Stimulated activated CD8-positive, alpha-beta memory T cell treated with anti-CD3 and anti-CD28 coated beads, Interleukin-2, amount 100 ng/mL, for 1 hour (primary cell): ENCODE measurements around the gene SHC2.
"Not testable (repeated sequence)": the region's sequence is repeated elsewhere in the genome, so short reads cannot be mapped to it uniquely, and the experiment has no call there.

Experiments
- DNase-seq, 2 donors: peaks; one replicate each; pipeline ENCODE4 v3.0.0-alpha.2; 2020; ENCODE audit warnings: low read depth in 2 of 2

SHC2 gene

GRCh38 chr19:444677-445210, 16.1 kb downstream of the SHC2 start:
- DNase-seq, result no peak

- no peak for DNase-seq
Measured at GRCh38 chr19:443005-443404, 17.8 kb downstream of the SHC2 start.

- no peak for DNase-seq
Measured at GRCh38 chr19:442085-442484, 18.7 kb downstream of the SHC2 start.

- DNase-seq, result no peak
Measured at GRCh38 chr19:441213-441836, 19.5 kb downstream of the SHC2 start.

GRCh38 chr19:440391-441212, 20.2 kb downstream of the SHC2 start:
- DNase-seq, result no peak

GRCh38 chr19:439167-439900, 21.5 kb downstream of the SHC2 start:
- DNase-seq, result no peak

- DNase-seq, result no peak
Measured at GRCh38 chr19:438416-438958, 22.3 kb downstream of the SHC2 start.

- DNase-seq, result no peak
Measured at GRCh38 chr19:437041-437440, 23.8 kb downstream of the SHC2 start.

GRCh38 chr19:436413-436950, 24.4 kb downstream of the SHC2 start:
- no peak for DNase-seq

GRCh38 chr19:435707-436412, 25.0 kb downstream of the SHC2 start:
- no peak for DNase-seq

GRCh38 chr19:435056-435706, 25.7 kb downstream of the SHC2 start:
- no peak for DNase-seq

- no peak for DNase-seq
Measured at GRCh38 chr19:434152-434960, 26.5 kb downstream of the SHC2 start.

- DNase-seq, result no peak
Measured at GRCh38 chr19:430701-431100, 30.1 kb downstream of the SHC2 start.

- no peak for DNase-seq
Measured at GRCh38 chr19:428149-428548, 32.7 kb downstream of the SHC2 start.

GRCh38 chr19:427675-428074, 33.2 kb downstream of the SHC2 start:
- DNase-seq, result not testable (repeated sequence)

- DNase-seq, result no peak
Measured at GRCh38 chr19:426725-427445, 33.9 kb downstream of the SHC2 start.

- no peak for DNase-seq
Measured at GRCh38 chr19:425056-425455, 35.8 kb downstream of the SHC2 start.

GRCh38 chr19:424546-424945, 36.3 kb downstream of the SHC2 start:
- DNase-seq, result no peak
